K562 (cell line): ENCODE results near the gene DCAKD. TPM values are rescaled to one million over a fixed set of nuclear protein-coding genes. Genes with fewer than 3 reads are reported as not detected.

Experiments used
- BCOR ChIP-seq: fragments of 450-650 bp; IDR thresholded peaks from 2 replicates; pipeline ENCODE4 v1.6.1; 2016
- CBX5 ChIP-seq: IDR thresholded peaks from 2 replicates; pipeline ENCODE4 v1.6.1; 2014; ENCODE audit warnings: low read depth, borderline replicate concordance
- CREBBP ChIP-seq: IDR thresholded peaks from one replicate; pipeline ENCODE4 v1.6.1; 2012; ENCODE audit warnings: low read depth, mild to moderate bottlenecking, control low read depth, inconsistent platforms, low read length
- HDAC8 ChIP-seq: fragments of 450-650 bp; IDR thresholded peaks from 2 replicates; pipeline ENCODE4 v1.6.1; 2016; ENCODE audit warnings: mild to moderate bottlenecking, missing genetic modification characterization, moderate library complexity, missing compliant biosample characterization
- MNT ChIP-seq, 2 experiments: fragments of 450-650 bp; conservative IDR thresholded peaks; 2 replicates each; pipeline ENCODE4 v1.6.1; 2017; ENCODE audit warnings: mild to moderate bottlenecking in 2 of 2, moderate library complexity in 2 of 2
- MTA1 ChIP-seq: fragments of 450-650 bp; IDR thresholded peaks from 2 replicates; pipeline ENCODE4 v1.6.1; 2017; ENCODE audit warnings: borderline replicate concordance
- PBX2 ChIP-seq, 2 experiments: IDR thresholded peaks in 1 of 2; conservative IDR thresholded peaks in 1 of 2; 2 replicates each; pipeline ENCODE4 v1.6.1; 2016; ENCODE audit warnings: low read depth in 2 of 2, mild to moderate bottlenecking in 1 of 2, missing compliant biosample characterization in 1 of 2, missing genetic modification characterization in 1 of 2, moderate library complexity in 1 of 2
- PKNOX1 ChIP-seq: fragments of 450-650 bp; IDR thresholded peaks from 2 replicates; pipeline ENCODE4 v1.6.1; 2016
- POLR3A ChIP-seq: IDR thresholded peaks from 2 replicates; pipeline ENCODE4 v1.6.1; 2011; ENCODE audit warnings: borderline replicate concordance, mild to moderate bottlenecking, moderate library complexity; ENCODE audit not compliant: insufficient read length, insufficient read depth; ENCODE audit errors: extremely low read depth
- PTRF ChIP-seq: fragments of 450-650 bp; IDR thresholded peaks from 2 replicates; pipeline ENCODE4 v1.6.1; 2016; ENCODE audit warnings: mild to moderate bottlenecking, missing genetic modification characterization, missing compliant biosample characterization
- STAT6 ChIP-seq: sonication (generic); formaldehyde crosslinking; IDR thresholded peaks from 2 replicates; pipeline ENCODE4 v1.8.1; 2023; ENCODE audit warnings: mild to moderate bottlenecking, missing genetic modification reagents
- TEAD2 ChIP-seq: fragments of 450-650 bp; IDR thresholded peaks from 2 replicates; pipeline ENCODE4 v1.6.1; 2016; ENCODE audit warnings: missing genetic modification characterization, control low read depth, missing compliant biosample characterization
- THAP12 ChIP-seq: fragments of 250-450 bp; sonication (Bioruptor Pico); IDR thresholded peaks from 2 replicates; pipeline ENCODE4 v1.9.0; 2021; ENCODE audit warnings: mild to moderate bottlenecking, inconsistent platforms
- VEZF1 ChIP-seq: fragments of 200-800 bp; sonication (Bioruptor generic); IDR thresholded peaks from 2 replicates; pipeline ENCODE4 v1.6.1; 2017; ENCODE audit warnings: missing genetic modification characterization, missing compliant biosample characterization
- ZNF316 ChIP-seq: fragments of 450-650 bp; IDR thresholded peaks from 2 replicates; pipeline ENCODE4 v1.6.1; 2016
- ZNF785 ChIP-seq: fragments of 250-450 bp; sonication (Bioruptor Pico); IDR thresholded peaks from 2 replicates; pipeline ENCODE4 v1.4.0; 2020; ENCODE audit warnings: mild to moderate bottlenecking
- polyA plus RNA-seq, 8 experiments: library from polyadenylated mRNA; depleted of rRNA in 4 of 8; stranded (reverse) in 5 of 8; unstranded in 3 of 8; fragments of >200 nt; fragmentation: Nextera tagmentation in 2 of 8; fragmentation: Illumina TruSeq in 1 of 8; extraction: Ambion mirVana in 2 of 8; extraction: Trizol in 1 of 8; gene quantifications; 2 replicates each; pipeline versions ENCODE4 v1.2.1 to v1.2.3, GENCODE V29; 2011 to 2014; ENCODE audit warnings: inconsistent platforms in 1 of 8, missing spikeins in 1 of 8
- total RNA-seq, 7 experiments: library from RNA; depleted of rRNA in 6 of 7; stranded (reverse); fragments of >200 nt in 6 of 7; fragmentation: Illumina TruSeq in 2 of 7; extraction: Trizol in 2 of 7; gene quantifications; 2 replicates each; pipeline versions ENCODE4 v1.2.1 to v1.2.3, GENCODE V29; 2011 to 2021; ENCODE audit warnings: low replicate concordance in 1 of 7

DCAKD gene
- total and polyA plus RNA-seq, 9 of the 15 experiments (the other 6 are each of a cell fraction or from before 2014, with no cell fraction given) = 7.9 to 35.5 (median 21.4) TPM

- TF ChIP-seq PBX2 (CRISPR knock-in tag; IDR thresholded peaks at IDR 0.05; ENCODE audit: low read depth) (no peak), PBX2 (tag; conservative IDR thresholded peaks at IDR 0.05; ENCODE audit: low read depth) (no peak), TEAD2 (tag) (no peak), BCOR (no peak), PTRF (tag) (no peak), HDAC8 (tag) (no peak), VEZF1 (CRISPR knock-in tag) (no peak), PKNOX1 (no peak), STAT6 (CRISPR knock-in tag) (no peak), POLR3A (no peak), ZNF785 (no peak), ZNF316 (no peak), CBX5 (no peak), THAP12 (CRISPR knock-in tag) (no peak), MTA1 (no peak), CREBBP (no peak), MNT (conservative IDR thresholded peaks at IDR 0.05) (no peak)
Measured at GRCh38 chr17:45035848-45036247, 15.6 kb downstream of the DCAKD start (continued).
